HG03066 (cell line): Measurements from ENCODE around the gene RGS6.

Experiments
- ATAC-seq: cut with Tn5 transposase; IDR thresholded peaks from one replicate; pipeline ENCODE4 v1.9.1; 2021; ENCODE audit warnings: low read depth; ENCODE audit not compliant: unreplicated experiment

RGS6 gene

GRCh38 chr14:72594099-72594901 lies 662.1 kb downstream of the RGS6 start:
- ATAC-seq = no peak

- no peak for ATAC-seq
Observed at GRCh38 chr14:72595152-72595862, 663.1 kb downstream of the RGS6 start.

- no peak for ATAC-seq
Observed at GRCh38 chr14:72597252-72598233, 665.3 kb downstream of the RGS6 start.

- no peak for ATAC-seq
Observed at GRCh38 chr14:72598306-72598705, 666.1 kb downstream of the RGS6 start.

GRCh38 chr14:72599579-72600470 lies 667.6 kb downstream of the RGS6 start:
- no peak for ATAC-seq

- no peak for ATAC-seq
Observed at GRCh38 chr14:72600551-72601330, 668.5 kb downstream of the RGS6 start.

- ATAC-seq = no peak
Observed at GRCh38 chr14:72603639-72604038, 671.4 kb downstream of the RGS6 start.

GRCh38 chr14:72604133-72604532 lies 671.9 kb downstream of the RGS6 start:
- ATAC-seq = no peak

GRCh38 chr14:72605096-72605920 lies 673.1 kb downstream of the RGS6 start:
- ATAC-seq = no peak

GRCh38 chr14:72605921-72606220 lies 673.6 kb downstream of the RGS6 start:
- no peak for ATAC-seq

GRCh38 chr14:72606879-72607278 lies 674.6 kb downstream of the RGS6 start:
- ATAC-seq = no peak

- no peak for ATAC-seq
Observed at GRCh38 chr14:72607386-72608130, 675.3 kb downstream of the RGS6 start.

GRCh38 chr14:72608391-72609204 lies 676.4 kb downstream of the RGS6 start:
- no peak for ATAC-seq

GRCh38 chr14:72609205-72609916 lies 677.1 kb downstream of the RGS6 start:
- no peak for ATAC-seq

- ATAC-seq = no peak
Observed at GRCh38 chr14:72610096-72610830, 678.0 kb downstream of the RGS6 start.

- no peak for ATAC-seq
Observed at GRCh38 chr14:72610831-72611200, 678.6 kb downstream of the RGS6 start.
